AG04450 (cell line): ENCODE data around the gene PIGL. TPM values are rescaled to one million over a fixed set of nuclear protein-coding genes. Genes with fewer than 3 reads are reported as not detected.

ENCODE experiments used
- CTCF ChIA-PET: fragments of 300-600, 350-600 bp; formaldehyde crosslinking; extraction: SDS; loops from one replicate; lab custom pipeline; 2022; ENCODE audit warnings: antibody characterized with exemption, inconsistent platforms; lab: Charles Lee
- POLR2A ChIA-PET: fragments of 350-600 bp; formaldehyde crosslinking; extraction: SDS; loops from one replicate; lab custom pipeline; 2021; ENCODE audit warnings: antibody characterized with exemption, inconsistent platforms; lab: Yijun Ruan, JAX
- DNase-seq: peaks from one replicate; pipeline ENCODE4 v3.0.0-alpha.2; 2011; ENCODE audit warnings: low read depth, low spot score
- H3K27ac ChIP-seq: one replicate; pipeline ENCODE4 v1.5.1; 2012; ENCODE audit warnings: low read depth, low read length, control low read depth
- H3K27me3 ChIP-seq: one replicate; pipeline ENCODE4 v1.6.0; 2012; ENCODE audit warnings: low read length; ENCODE audit not compliant: control insufficient read depth, insufficient read depth
- H3K4me3 ChIP-seq: 2 replicates; pipeline ENCODE4 v1.5.1; 2011; ENCODE audit warnings: mild to moderate bottlenecking, low read depth, low read length, control low read depth
- H3K9me3 ChIP-seq: 2 replicates; pipeline ENCODE4 v1.5.1; 2012; ENCODE audit warnings: low read length; ENCODE audit not compliant: control insufficient read depth, insufficient read depth
- polyA plus RNA-seq: library from polyadenylated mRNA; depleted of rRNA; stranded (reverse); fragments of >200 nt; gene quantifications from 2 replicates; pipeline ENCODE4 v1.2.3, GENCODE V29; 2011
- TF ChIP-seq, protein P1 (sequence below): IDR thresholded peaks from 2 replicates; pipeline ENCODE4 v1.5.1; 2011; ENCODE audit warnings: low read depth, low read length, control low read depth, inconsistent platforms

PIGL gene
- polyA plus RNA-seq, 1 experiment: 16.5 TPM

DNA sequence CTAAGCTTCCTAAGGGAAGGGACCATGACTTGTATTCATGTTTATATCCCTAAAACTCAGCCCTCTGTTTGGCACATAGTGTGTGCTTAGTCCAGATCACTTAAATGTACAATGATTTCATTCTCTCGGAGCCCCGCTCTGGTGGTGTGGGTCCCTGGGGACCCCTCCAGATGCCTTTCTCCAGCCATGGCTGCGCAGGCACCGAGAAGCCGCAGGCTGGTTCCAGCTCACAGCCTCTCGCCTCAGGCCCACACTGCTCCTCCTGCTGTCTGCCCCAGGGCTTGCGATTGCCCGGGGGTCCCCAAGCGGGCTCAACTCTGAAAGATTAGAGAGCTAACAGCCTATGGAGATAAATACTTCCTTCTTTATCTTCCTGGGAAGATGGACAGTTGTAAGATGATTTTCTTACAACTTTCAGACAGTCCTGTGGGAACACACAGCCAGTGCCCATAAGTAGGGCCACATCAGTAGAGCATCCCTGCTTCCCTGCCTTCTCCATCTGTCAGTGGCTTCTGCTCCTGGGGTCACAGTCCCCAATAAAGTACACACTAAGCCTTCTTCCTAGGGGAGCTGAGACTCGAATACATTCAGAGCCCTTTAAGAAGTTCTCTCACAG lies 70.0 kb downstream of the PIGL start:
- DNase-seq: no peak
- TF ChIP-seq, protein P1, sequence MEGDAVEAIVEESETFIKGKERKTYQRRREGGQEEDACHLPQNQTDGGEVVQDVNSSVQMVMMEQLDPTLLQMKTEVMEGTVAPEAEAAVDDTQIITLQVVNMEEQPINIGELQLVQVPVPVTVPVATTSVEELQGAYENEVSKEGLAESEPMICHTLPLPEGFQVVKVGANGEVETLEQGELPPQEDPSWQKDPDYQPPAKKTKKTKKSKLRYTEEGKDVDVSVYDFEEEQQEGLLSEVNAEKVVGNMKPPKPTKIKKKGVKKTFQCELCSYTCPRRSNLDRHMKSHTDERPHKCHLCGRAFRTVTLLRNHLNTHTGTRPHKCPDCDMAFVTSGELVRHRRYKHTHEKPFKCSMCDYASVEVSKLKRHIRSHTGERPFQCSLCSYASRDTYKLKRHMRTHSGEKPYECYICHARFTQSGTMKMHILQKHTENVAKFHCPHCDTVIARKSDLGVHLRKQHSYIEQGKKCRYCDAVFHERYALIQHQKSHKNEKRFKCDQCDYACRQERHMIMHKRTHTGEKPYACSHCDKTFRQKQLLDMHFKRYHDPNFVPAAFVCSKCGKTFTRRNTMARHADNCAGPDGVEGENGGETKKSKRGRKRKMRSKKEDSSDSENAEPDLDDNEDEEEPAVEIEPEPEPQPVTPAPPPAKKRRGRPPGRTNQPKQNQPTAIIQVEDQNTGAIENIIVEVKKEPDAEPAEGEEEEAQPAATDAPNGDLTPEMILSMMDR: peak; percentile 26
- ChIA-PET POLR2A (interaction anchor here (1.1 to 2.0 kb wide), 6 partner anchors 26 to 152 kb away, joined by 3 to 13 read pairs (median 8); partner anchors contain the start of genes CENPV, NCOR1, PIGL and UBB), CTCF (interaction anchor here (0.6 to 1.6 kb wide), 5 partner anchors 18 to 87 kb away, joined by 3 to 12 read pairs (median 4); no protein-coding TSS in a partner anchor)
- Histone ChIP-seq H3K27me3 (no peaks in the 10 kb centered on the region), H3K9me3 (no peaks in the 10 kb centered on the region), H3K4me3 (peak overlapping the region; percentile 25; the same call in 1 of the 2 replicates), H3K27ac (peak overlapping the region; percentile 100)

DNA sequence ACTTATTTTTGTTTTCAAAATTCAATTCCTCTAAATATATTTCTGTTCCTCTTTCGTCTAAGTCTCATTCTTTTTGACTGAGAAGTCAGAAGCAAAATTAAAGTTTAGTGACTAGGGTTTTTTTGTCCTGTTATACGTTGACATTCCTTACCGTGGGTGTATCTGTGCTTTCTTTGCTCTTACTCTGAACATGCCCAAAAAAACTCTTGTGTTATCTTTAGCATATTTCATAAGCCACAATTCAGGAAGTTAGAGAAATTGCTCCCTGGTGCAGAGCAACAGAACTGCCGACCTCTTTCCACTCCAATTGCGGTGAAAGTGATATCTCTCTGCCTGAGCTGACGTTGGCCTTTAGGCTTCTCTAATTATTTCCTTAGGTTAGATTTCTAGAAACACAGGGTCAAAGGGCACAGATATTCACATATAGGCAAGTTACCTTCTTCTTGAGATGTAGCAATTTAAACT lies 70.6 kb downstream of the PIGL start:
- peak; percentile 64 for DNase-seq
- TF ChIP-seq, protein P1: no peak
- Histone ChIP-seq H3K27me3 (no peaks in the 10 kb centered on the region), H3K4me3 (no peak overlapping the region), H3K27ac (peak overlapping the region; percentile 100), H3K9me3 (no peaks in the 10 kb centered on the region)
- ChIA-PET CTCF (interaction anchor here (0.6 kb wide), 2 partner anchors 57 to 87 kb away, joined by 3 to 4 read pairs; no protein-coding TSS in a partner anchor), POLR2A (interaction anchor here (1.1 to 1.3 kb wide), 2 partner anchors 70 to 93 kb away, joined by 3 read pairs; partner anchors contain the start of genes PIGL and UBB)

DNA sequence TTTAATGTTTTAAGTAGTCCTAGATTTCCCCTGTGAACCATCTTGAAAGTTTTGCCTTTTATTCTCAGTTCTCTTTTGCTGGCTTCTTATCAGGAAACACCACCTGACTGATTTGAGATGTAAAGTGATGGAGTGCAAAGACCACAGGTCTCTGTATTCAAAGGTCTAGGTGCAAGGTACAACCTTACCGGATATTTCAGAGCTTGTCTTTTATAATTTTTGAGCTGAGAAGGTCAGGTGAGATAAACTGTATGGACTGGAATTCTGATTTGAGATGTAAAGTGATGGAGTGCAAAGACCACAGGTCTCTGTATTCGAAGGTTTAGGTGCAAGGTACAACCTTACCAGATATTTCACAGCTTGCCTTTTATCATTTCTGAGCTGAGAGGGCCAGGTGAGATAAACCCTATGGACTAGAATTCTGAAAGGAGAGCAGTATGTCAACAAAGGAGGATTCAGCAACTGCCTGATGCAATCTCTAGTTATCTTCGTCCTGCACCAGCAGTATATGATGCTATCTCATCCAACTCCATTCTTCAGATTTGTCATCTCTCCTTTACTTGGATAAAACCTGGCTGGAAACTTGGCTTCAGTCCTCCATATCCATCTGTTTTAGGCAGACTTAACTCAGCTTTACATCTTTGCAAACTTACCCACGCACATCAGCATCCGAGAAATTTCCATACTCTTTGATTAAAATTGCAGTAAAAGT lies 72.0 kb downstream of the PIGL start:
- no peak overlapping the region for H3K4me3 ChIP-seq
- POLR2A ChIA-PET: interaction anchor here (1.3 kb wide), 1 partner anchor 92 kb away, joined by 3 read pairs; the partner anchor contains the start of gene UBB
- DNase-seq: no peak
- CTCF ChIA-PET: interaction anchor here (3.9 kb wide), 1 partner anchor 16 kb away, joined by 18 read pairs; no protein-coding TSS in a partner anchor
- H3K9me3 ChIP-seq: no peaks in the 10 kb centered on the region
- no peaks in the 10 kb centered on the region for H3K27me3 ChIP-seq
- no peak overlapping the region for H3K27ac ChIP-seq
- TF ChIP-seq, protein P1: no peak

DNA sequence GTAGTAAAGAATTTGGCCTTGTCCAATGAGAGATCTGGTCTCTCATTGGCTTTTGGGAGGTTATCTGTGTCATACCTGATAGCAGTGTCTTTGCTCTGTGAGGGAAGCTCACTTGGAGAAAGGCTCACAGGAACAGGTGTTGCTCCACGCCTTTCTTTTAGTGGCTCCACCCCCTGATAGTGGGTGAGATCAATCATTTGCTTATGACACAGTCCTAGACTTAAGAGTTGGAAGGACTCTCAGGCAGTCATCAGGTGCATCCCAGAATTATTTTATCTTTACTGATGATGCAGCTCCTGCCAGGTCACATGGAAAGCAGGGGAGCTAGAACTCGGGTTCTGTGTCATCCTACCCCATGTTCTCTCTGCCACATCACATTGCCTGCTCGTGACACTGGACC lies 76.9 kb downstream of the PIGL start:
- Histone ChIP-seq H3K27ac (no peak overlapping the region), H3K4me3 (no peak overlapping the region), H3K27me3 (no peaks in the 10 kb centered on the region), H3K9me3 (no peaks in the 10 kb centered on the region)
- CTCF ChIA-PET: interaction anchor here (1.4 kb wide), 1 partner anchor 10 kb away, joined by 4 read pairs; no protein-coding TSS in a partner anchor
- TF ChIP-seq, protein P1: no peak
- DNase-seq: no peak
- POLR2A ChIA-PET: no interaction called here
